Lower leg skin (tissue), 4 donors: Measurements from ENCODE around the gene THAP6. TPM values are rescaled to one million over a fixed set of nuclear protein-coding genes. Genes with fewer than 3 reads are reported as not detected.

Experiments used
- DNase-seq, 2 donors: peaks; one replicate each; pipeline ENCODE4 v3.0.0-alpha.2; 2019; ENCODE audit warnings: low spot score in 2 of 2
- H3K4me3 ChIP-seq: fragments of 200-600 bp; sonication (generic); 2 replicates; pipeline ENCODE4 v1.5.1; 2017; ENCODE audit warnings: mild to moderate bottlenecking, low read depth; ENCODE audit not compliant: poor library complexity, severe bottlenecking
- CTCF ChIP-seq, 3 donors: fragments of 450-650 bp; IDR thresholded peaks; one replicate each; pipeline ENCODE4 v1.5.1; 2016; ENCODE audit warnings: antibody characterized with exemption in 3 of 3, mild to moderate bottlenecking in 3 of 3, moderate library complexity in 2 of 3
- POLR2A ChIP-seq, 2 donors: fragments of 450-650 bp; IDR thresholded peaks; one replicate each; pipeline ENCODE4 v1.6.1; 2016 to 2017; ENCODE audit warnings: antibody characterized with exemption in 2 of 2, mild to moderate bottlenecking in 1 of 2, moderate library complexity in 1 of 2
- WGBS, 2 donors: methylation state at CpG; one replicate each; pipeline ENCODE4 v1.1.5; 2018; 5-methylcytosine and 5-hydroxymethylcytosine counted together
- intact Hi-C: fragments of 100-400 bp; cut with DNase I; formaldehyde crosslinking; loops from one replicate; pipeline ENCODE4 v1.15.0; 2023; ENCODE audit warnings: low total_unique reads
- total RNA-seq, 4 donors: library from RNA; depleted of rRNA; stranded (reverse); fragments of >200 nt; gene quantifications; one replicate each; pipeline ENCODE4 v1.1.0, GENCODE V29; 2016

Gene THAP6
- total RNA-seq, 4 donors from 2014 or later, result 8.8 to 19.7 (median 11.6) TPM

- 69 to 77% methylated on average over 2 of the region's 2 CpGs for WGBS, 2 donors
- H3K4me3 ChIP-seq, result no peak overlapping the region
- TF ChIP-seq CTCF (IDR thresholded peaks at IDR 0.05), result no peak
- no peak for TF ChIP-seq POLR2A (IDR thresholded peaks at IDR 0.05)
- intact Hi-C loops, result no loop called here
- no peak for DNase-seq
Observed at GRCh38 chr4:75490155-75490554, 24.1 kb upstream of the THAP6 start.

GRCh38 chr4:75494563-75494962, 19.7 kb upstream of the THAP6 start:
- TF ChIP-seq CTCF (IDR thresholded peaks at IDR 0.05), result no peak
- TF ChIP-seq POLR2A (IDR thresholded peaks at IDR 0.05), result no peak
- no peak for DNase-seq
- intact Hi-C loops, result no loop called here
- whole genome bisulfite sequencing, 2 donors, result 10 to 29% methylated on average over 1 of the region's 1 CpG
- H3K4me3 ChIP-seq, result no peak overlapping the region

- DNase-seq, result no peak
- 87 to 90% methylated on average over 2 of the region's 2 CpGs for WGBS, 2 donors
- no peak overlapping the region for H3K4me3 ChIP-seq
- no peak for TF ChIP-seq POLR2A (IDR thresholded peaks at IDR 0.05)
- TF ChIP-seq CTCF (IDR thresholded peaks at IDR 0.05), result no peak
- intact Hi-C loops, result no loop called here
Observed at GRCh38 chr4:75495476-75495875, 18.8 kb upstream of the THAP6 start.

GRCh38 chr4:75496406-75496805, 17.9 kb upstream of the THAP6 start:
- intact Hi-C loops, result no loop called here
- no peak overlapping the region for H3K4me3 ChIP-seq
- DNase-seq, result no peak
- 95% methylated on average over 2 of the region's 2 CpGs for WGBS, 2 donors
- TF ChIP-seq CTCF (IDR thresholded peaks at IDR 0.05) (no peak), POLR2A (IDR thresholded peaks at IDR 0.05) (no peak)

GRCh38 chr4:75497133-75497532, 17.1 kb upstream of the THAP6 start:
- intact Hi-C loops, result no loop called here
- DNase-seq, result no peak
- H3K4me3 ChIP-seq, result no peak overlapping the region
- TF ChIP-seq CTCF (IDR thresholded peaks at IDR 0.05) (no peak), POLR2A (IDR thresholded peaks at IDR 0.05) (no peak)
- WGBS, 2 donors, result 85% methylated on average over 5 of the region's 5 CpGs

GRCh38 chr4:75498041-75498440, 16.2 kb upstream of the THAP6 start:
- DNase-seq, result no peak
- intact Hi-C loops, result no loop called here
- TF ChIP-seq POLR2A (IDR thresholded peaks at IDR 0.05) (no peak), CTCF (IDR thresholded peaks at IDR 0.05) (no peak)
- H3K4me3 ChIP-seq, result no peak overlapping the region
- 83 to 91% methylated on average over 2 of the region's 2 CpGs for WGBS, 2 donors
